ENCODE measurements around the gene PCDHGA1. TPM values are rescaled to one million over a fixed set of nuclear protein-coding genes. Genes with fewer than 3 reads are reported as not detected.

PCDHGA1 gene
- total RNA-seq, 1 experiment from 2014 or later: 0.04 TPM

DNA sequence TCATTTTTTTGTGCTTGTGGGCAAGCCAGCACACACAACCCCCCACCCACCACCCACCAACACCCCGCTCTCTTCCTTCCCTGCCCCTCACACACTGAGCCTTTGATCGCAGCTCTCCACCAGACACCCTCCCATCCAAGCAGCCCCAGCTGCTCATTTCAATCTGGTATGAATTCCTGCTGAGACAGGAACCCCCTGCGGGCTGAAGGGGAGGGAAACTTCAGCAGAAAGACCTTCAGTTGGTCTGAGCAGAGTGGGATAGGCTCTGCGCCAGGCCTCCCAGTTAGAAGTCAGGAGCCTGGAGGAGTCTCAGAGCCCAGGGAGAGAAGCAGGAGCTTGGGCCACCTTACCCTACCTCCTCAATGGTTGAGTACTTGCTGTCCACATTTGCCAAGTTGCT, 165.7 kb downstream of the PCDHGA1 start:
- CTCF ChIA-PET: no interaction called here
- TF ChIP-seq EZH2 (IDR thresholded peaks at IDR 0.05; ENCODE audit: low read length, unreplicated experiment) (no peak), EZH2phosphoT487 (IDR thresholded peaks at IDR 0.05; ENCODE audit: borderline replicate concordance, low read length) (no peak)
- TF ChIP-seq, protein P1, sequence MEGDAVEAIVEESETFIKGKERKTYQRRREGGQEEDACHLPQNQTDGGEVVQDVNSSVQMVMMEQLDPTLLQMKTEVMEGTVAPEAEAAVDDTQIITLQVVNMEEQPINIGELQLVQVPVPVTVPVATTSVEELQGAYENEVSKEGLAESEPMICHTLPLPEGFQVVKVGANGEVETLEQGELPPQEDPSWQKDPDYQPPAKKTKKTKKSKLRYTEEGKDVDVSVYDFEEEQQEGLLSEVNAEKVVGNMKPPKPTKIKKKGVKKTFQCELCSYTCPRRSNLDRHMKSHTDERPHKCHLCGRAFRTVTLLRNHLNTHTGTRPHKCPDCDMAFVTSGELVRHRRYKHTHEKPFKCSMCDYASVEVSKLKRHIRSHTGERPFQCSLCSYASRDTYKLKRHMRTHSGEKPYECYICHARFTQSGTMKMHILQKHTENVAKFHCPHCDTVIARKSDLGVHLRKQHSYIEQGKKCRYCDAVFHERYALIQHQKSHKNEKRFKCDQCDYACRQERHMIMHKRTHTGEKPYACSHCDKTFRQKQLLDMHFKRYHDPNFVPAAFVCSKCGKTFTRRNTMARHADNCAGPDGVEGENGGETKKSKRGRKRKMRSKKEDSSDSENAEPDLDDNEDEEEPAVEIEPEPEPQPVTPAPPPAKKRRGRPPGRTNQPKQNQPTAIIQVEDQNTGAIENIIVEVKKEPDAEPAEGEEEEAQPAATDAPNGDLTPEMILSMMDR (conservative IDR thresholded peaks at IDR 0.05; ENCODE audit: low read depth, low read length): no peak
- Histone ChIP-seq H3K9me2 (replicated peaks; ENCODE audit: low read length) (no peaks in the 10 kb centered on the region), H2AFZ (ENCODE audit: low read length) (no peak overlapping the region), H3K4me3 (ENCODE audit: low read length) (no peak overlapping the region), H3K27ac (ENCODE audit: low read length) (no peak overlapping the region), H3K36me3 (ENCODE audit: low read depth, low read length) (no peaks in the 10 kb centered on the region), H3K79me2 (ENCODE audit: low read length) (no peaks in the 10 kb centered on the region), H3K9me3 (ENCODE audit: low read length) (no peaks in the 10 kb centered on the region), H3K4me1 (ENCODE audit: insufficient read depth, low read length) (no peaks in the 10 kb centered on the region), H3K27me3 (ENCODE audit: low read length) (no peaks in the 10 kb centered on the region), H3K4me2 (ENCODE audit: low read length) (no peak overlapping the region), H4K20me1 (ENCODE audit: low read length) (no peaks in the 10 kb centered on the region), H3F3A (ENCODE audit: low read length, unreplicated experiment) (no peaks in the 10 kb centered on the region), H3K9ac (ENCODE audit: low read length) (no peak overlapping the region)
- intact Hi-C loops (cut with micrococcal nuclease): no loop called here
- no peak for DNase-seq
- no peak for ATAC-seq
- POLR2A ChIA-PET (ENCODE audit: unreplicated experiment): no interaction called here
- no TSS peak for BruUV-seq (replicated peaks)

DNA sequence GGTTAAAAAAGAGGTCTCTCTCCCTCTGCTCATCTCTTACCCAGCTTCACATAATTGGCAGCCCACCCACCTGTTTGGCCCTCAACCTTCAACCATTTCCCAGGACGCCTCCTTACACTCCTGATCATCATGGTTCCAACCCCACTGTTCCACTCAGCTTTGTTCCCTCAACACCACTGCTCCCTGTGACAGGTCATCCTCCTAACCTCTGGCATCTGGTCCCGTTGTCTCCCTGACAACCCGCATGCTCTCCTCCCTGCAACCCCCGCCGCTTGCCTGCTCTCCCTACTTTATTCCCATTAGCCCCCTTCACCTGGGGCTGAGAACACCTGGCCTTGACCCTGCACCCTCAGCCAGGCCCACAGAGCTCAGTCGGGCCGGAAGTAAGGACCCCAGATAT, 171.4 kb downstream of the PCDHGA1 start:
- H3K4me1 ChIP-seq (ENCODE audit: insufficient read depth, low read length): no peaks in the 10 kb centered on the region
- H3K9me3 ChIP-seq (ENCODE audit: low read length): no peaks in the 10 kb centered on the region
- intact Hi-C loops (cut with micrococcal nuclease): no loop called here
- no peak overlapping the region for H3K4me3 ChIP-seq (ENCODE audit: low read length)
- no peaks in the 10 kb centered on the region for H3K9me2 ChIP-seq (replicated peaks; ENCODE audit: low read length)
- no peaks in the 10 kb centered on the region for H3F3A ChIP-seq (ENCODE audit: low read length, unreplicated experiment)
- H2AFZ ChIP-seq (ENCODE audit: low read length): no peak overlapping the region
- no peak overlapping the region for H3K4me2 ChIP-seq (ENCODE audit: low read length)
- no TSS peak for BruUV-seq (replicated peaks)
- no peak overlapping the region for H3K9ac ChIP-seq (ENCODE audit: low read length)
- H3K27me3 ChIP-seq (ENCODE audit: low read length): no peaks in the 10 kb centered on the region
- no peak overlapping the region for H3K27ac ChIP-seq (ENCODE audit: low read length)
- DNase-seq (no peak), ATAC-seq (no peak)
- TF ChIP-seq EZH2phosphoT487 (IDR thresholded peaks at IDR 0.05; ENCODE audit: borderline replicate concordance, low read length): no peak
- TF ChIP-seq EZH2 (IDR thresholded peaks at IDR 0.05; ENCODE audit: low read length, unreplicated experiment): no peak
- TF ChIP-seq, protein P1 (conservative IDR thresholded peaks at IDR 0.05; ENCODE audit: low read depth, low read length): no peak
- no peaks in the 10 kb centered on the region for H3K36me3 ChIP-seq (ENCODE audit: low read depth, low read length)
- CTCF ChIA-PET: no interaction called here
- POLR2A ChIA-PET (ENCODE audit: unreplicated experiment): no interaction called here
- no peaks in the 10 kb centered on the region for H3K79me2 ChIP-seq (ENCODE audit: low read length)
- H4K20me1 ChIP-seq (ENCODE audit: low read length): no peaks in the 10 kb centered on the region

DNA sequence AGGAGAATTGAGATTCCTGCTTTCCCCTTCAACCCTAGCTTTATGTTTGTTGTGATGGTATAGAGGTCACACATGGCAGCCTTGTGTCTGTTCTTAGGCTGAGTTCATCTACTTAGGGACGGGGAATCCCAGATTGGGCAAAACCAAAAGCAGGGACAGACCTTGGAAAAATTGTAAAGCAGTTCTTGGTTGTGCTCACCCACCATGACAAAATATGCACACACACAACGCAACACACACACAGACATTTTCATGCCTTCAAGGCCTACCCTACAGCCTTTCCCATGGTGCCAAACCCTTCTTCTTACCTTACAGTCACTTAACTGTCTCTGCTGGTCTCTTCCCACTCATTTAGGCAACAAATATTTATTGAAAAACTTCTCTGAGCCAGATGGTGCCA, 173.4 kb downstream of the PCDHGA1 start:
- H3F3A ChIP-seq (ENCODE audit: low read length, unreplicated experiment): no peaks in the 10 kb centered on the region
- no peaks in the 10 kb centered on the region for H3K9me2 ChIP-seq (replicated peaks; ENCODE audit: low read length)
- H3K79me2 ChIP-seq (ENCODE audit: low read length): no peaks in the 10 kb centered on the region
- H3K36me3 ChIP-seq (ENCODE audit: low read depth, low read length): no peaks in the 10 kb centered on the region
- DNase-seq (no peak), ATAC-seq (no peak)
- H3K4me1 ChIP-seq (ENCODE audit: insufficient read depth, low read length): 0 out of 2 replicates have a peak, but pooled peaks cover 4% of the 10 kb centered on the region
- no peak overlapping the region for H3K4me2 ChIP-seq (ENCODE audit: low read length)
- H3K4me3 ChIP-seq (ENCODE audit: low read length): no peak overlapping the region
- TF ChIP-seq EZH2 (IDR thresholded peaks at IDR 0.05; ENCODE audit: low read length, unreplicated experiment) (no peak), EZH2phosphoT487 (IDR thresholded peaks at IDR 0.05; ENCODE audit: borderline replicate concordance, low read length) (no peak)
- no peaks in the 10 kb centered on the region for H3K27me3 ChIP-seq (ENCODE audit: low read length)
- H2AFZ ChIP-seq (ENCODE audit: low read length): no peak overlapping the region
- H4K20me1 ChIP-seq (ENCODE audit: low read length): no peaks in the 10 kb centered on the region
- no peaks in the 10 kb centered on the region for H3K9me3 ChIP-seq (ENCODE audit: low read length)
- CTCF ChIA-PET: no interaction called here
- intact Hi-C loops (cut with micrococcal nuclease): no loop called here
- POLR2A ChIA-PET (ENCODE audit: unreplicated experiment): no interaction called here
- H3K9ac ChIP-seq (ENCODE audit: low read length): no peak overlapping the region
- H3K27ac ChIP-seq (ENCODE audit: low read length): no peak overlapping the region
- no TSS peak for BruUV-seq (replicated peaks)
